Neural progenitor cell (in vitro differentiated cells): ENCODE measurements around the gene PIK3R6. TPM values are rescaled to one million over a fixed set of nuclear protein-coding genes. Genes with fewer than 3 reads are reported as not detected.

Experiments
- DNase-seq: peaks from one replicate; pipeline ENCODE4 v3.0.0-alpha.2; 2016; ENCODE audit warnings: low spot score
- H2AFZ ChIP-seq: fragments of 200-600 bp; sonication (generic); replicated peaks from 2 replicates; pipeline ENCODE4 v1.6.1; 2016; ENCODE audit warnings: antibody characterized with exemption
- H3F3A ChIP-seq: fragments of 200-600 bp; sonication (generic); 2 replicates; pipeline ENCODE4 v1.6.1; 2016; ENCODE audit warnings: antibody characterized with exemption, low read depth
- H3K27ac ChIP-seq: fragments of 200-600 bp; sonication (generic); 2 replicates; pipeline ENCODE4 v1.5.1; 2016; ENCODE audit warnings: mild to moderate bottlenecking
- H3K27me3 ChIP-seq: fragments of 200-600 bp; sonication (generic); 2 replicates; pipeline ENCODE4 v1.6.1; 2016; ENCODE audit warnings: mild to moderate bottlenecking, moderate library complexity
- H3K36me3 ChIP-seq: fragments of 200-600 bp; sonication (generic); 2 replicates; pipeline ENCODE4 v1.5.1; 2016
- H3K4me1 ChIP-seq: fragments of 200-600 bp; sonication (generic); 2 replicates; pipeline ENCODE4 v1.6.1; 2016; ENCODE audit warnings: mixed run types
- H3K4me2 ChIP-seq: fragments of 200-600 bp; sonication (generic); 2 replicates; pipeline ENCODE4 v1.6.1; 2016
- H3K4me3 ChIP-seq: fragments of 200-600 bp; sonication (generic); 2 replicates; pipeline ENCODE4 v1.5.1; 2016
- H3K79me2 ChIP-seq: fragments of 200-600 bp; sonication (generic); 2 replicates; pipeline ENCODE4 v1.6.1; 2016; ENCODE audit warnings: low read depth
- H3K9ac ChIP-seq: fragments of 200-600 bp; sonication (generic); 2 replicates; pipeline ENCODE4 v1.6.1; 2016
- H3K9me3 ChIP-seq: fragments of 200-600 bp; sonication (generic); 2 replicates; pipeline ENCODE4 v1.5.1; 2016; ENCODE audit warnings: low read depth
- H4K20me1 ChIP-seq: fragments of 200-600 bp; sonication (generic); 2 replicates; pipeline ENCODE4 v1.6.1; 2016; ENCODE audit warnings: low read depth
- H3K27ac Mint-ChIP-seq: 3 replicates; pipeline ENCODE4 v1.8.0; 2021; ENCODE audit warnings: mixed read lengths
- H3K27me3 Mint-ChIP-seq: 2 replicates; pipeline ENCODE4 v1.8.0; 2022; ENCODE audit warnings: low read depth, mild to moderate bottlenecking, inconsistent platforms, moderate library complexity, mixed read lengths; ENCODE audit not compliant: insufficient read depth
- H3K36me3 Mint-ChIP-seq: 3 replicates; pipeline ENCODE4 v1.8.0; 2021; ENCODE audit warnings: mixed read lengths
- H3K4me1 Mint-ChIP-seq: 3 replicates; pipeline ENCODE4 v1.8.0; 2021; ENCODE audit warnings: mixed read lengths
- H3K4me3 Mint-ChIP-seq: 3 replicates; pipeline ENCODE4 v1.8.0; 2021; ENCODE audit warnings: mild to moderate bottlenecking, moderate library complexity, mixed read lengths
- H3K9me3 Mint-ChIP-seq: 3 replicates; pipeline ENCODE4 v1.8.0; 2020; ENCODE audit warnings: mixed read lengths
- CTCF ChIP-seq: fragments of 200-600 bp; sonication (generic); IDR thresholded peaks from 2 replicates; pipeline ENCODE4 v1.5.1; 2017; ENCODE audit warnings: antibody characterized with exemption, mild to moderate bottlenecking
- EZH2 ChIP-seq: fragments of 200-600 bp; sonication (generic); IDR thresholded peaks from 2 replicates; pipeline ENCODE4 v1.6.1; 2017; ENCODE audit warnings: antibody characterized with exemption, mild to moderate bottlenecking, moderate library complexity
- EZH2phosphoT487 ChIP-seq: fragments of 200-600 bp; sonication (generic); IDR thresholded peaks from 2 replicates; pipeline ENCODE4 v1.6.1; 2017; ENCODE audit warnings: antibody characterized with exemption
- total RNA-seq: library from RNA; depleted of rRNA; stranded (reverse); fragments of >200 nt; gene quantifications from 2 replicates; pipeline ENCODE4 v1.2.3, GENCODE V29; 2015; ENCODE audit warnings: low replicate concordance

Gene PIK3R6
- total RNA-seq, 1 donor from 2014 or later = not detected

GRCh38 chr17:8803531-8804420 lies 63.7 kb downstream of the PIK3R6 start:
- Histone ChIP-seq H3K36me3 (no peaks in the 10 kb centered on the region), H3K4me1 (peaks cover 3% of the 10 kb centered on the region), H4K20me1 (no peaks in the 10 kb centered on the region), H3K9me3 (no peaks in the 10 kb centered on the region), H3K4me2 (no peak overlapping the region), H3K9ac (no peak overlapping the region), H3K79me2 (no peaks in the 10 kb centered on the region), H3K27me3 (peaks cover 14% of the 10 kb centered on the region), H3K4me3 (no peak overlapping the region), H2AFZ (no peak overlapping the region), H3F3A (no peaks in the 10 kb centered on the region), H3K27ac (no peak overlapping the region)
- H3K27ac Mint-ChIP-seq = no peak overlapping the region
- no peak for TF ChIP-seq EZH2
- TF ChIP-seq EZH2phosphoT487 = no peak
- peak; percentile 8 for TF ChIP-seq CTCF
- DNase-seq = no peak
- no peaks in the 10 kb centered on the region for H3K36me3 Mint-ChIP-seq
- peaks cover 4% of the 10 kb centered on the region for H3K4me1 Mint-ChIP-seq
- no peak overlapping the region for H3K4me3 Mint-ChIP-seq
- peaks cover 4% of the 10 kb centered on the region for H3K9me3 Mint-ChIP-seq
- peaks cover 30% of the 10 kb centered on the region for H3K27me3 Mint-ChIP-seq

GRCh38 chr17:8801135-8801840 lies 66.2 kb downstream of the PIK3R6 start:
- Mint-ChIP-seq H3K36me3 (no peaks in the 10 kb centered on the region), H3K4me1 (peaks cover 4% of the 10 kb centered on the region), H3K9me3 (no peaks in the 10 kb centered on the region), H3K4me3 (no peak overlapping the region), H3K27me3 (peaks cover 38% of the 10 kb centered on the region), H3K27ac (no peak overlapping the region)
- no peak for DNase-seq
- Histone ChIP-seq H3K9me3 (no peaks in the 10 kb centered on the region), H3K27me3 (peaks cover 35% of the 10 kb centered on the region), H3K9ac (no peak overlapping the region), H3K36me3 (no peaks in the 10 kb centered on the region), H3K4me2 (no peak overlapping the region), H3K4me1 (peaks cover 3% of the 10 kb centered on the region), H3K27ac (no peak overlapping the region), H3K4me3 (no peak overlapping the region), H4K20me1 (no peaks in the 10 kb centered on the region), H2AFZ (no peak overlapping the region), H3K79me2 (no peaks in the 10 kb centered on the region), H3F3A (peaks cover 4% of the 10 kb centered on the region)
- TF ChIP-seq CTCF (no peak), EZH2 (no peak), EZH2phosphoT487 (no peak)

DNA sequence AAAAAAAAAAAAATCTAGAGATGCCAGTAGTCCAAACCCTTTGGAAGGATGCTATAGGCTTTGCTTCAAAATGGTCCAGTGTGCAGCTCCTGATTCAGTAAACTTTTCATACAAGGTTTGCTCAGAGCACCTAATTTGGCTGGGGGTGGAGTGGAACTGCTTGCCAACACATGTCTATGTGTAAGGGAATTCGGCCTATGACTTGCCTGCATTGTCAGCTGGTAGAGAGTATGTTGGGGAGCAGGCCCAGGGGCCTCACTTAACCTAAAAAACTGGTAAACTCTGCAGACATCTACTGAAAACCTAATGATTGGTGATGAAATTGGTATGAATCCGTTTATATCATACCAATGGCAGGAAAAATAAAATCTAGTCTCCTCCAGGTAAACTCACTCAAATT lies 66.8 kb downstream of the PIK3R6 start:
- DNase-seq = no peak
- H3K4me2 ChIP-seq = no peak overlapping the region
- no peak overlapping the region for H3K9ac ChIP-seq
- no peak overlapping the region for H3K4me3 ChIP-seq
- H3K27me3 ChIP-seq = peaks cover 35% of the 10 kb centered on the region
- H3K4me3 Mint-ChIP-seq = no peak overlapping the region
- no peak overlapping the region for H3K27ac ChIP-seq
- no peaks in the 10 kb centered on the region for H3K9me3 ChIP-seq
- peaks cover 38% of the 10 kb centered on the region for H3K27me3 Mint-ChIP-seq
- no peaks in the 10 kb centered on the region for H3K36me3 Mint-ChIP-seq
- peaks cover 3% of the 10 kb centered on the region for H3K4me1 ChIP-seq
- H3K36me3 ChIP-seq = no peaks in the 10 kb centered on the region
- no peaks in the 10 kb centered on the region for H4K20me1 ChIP-seq
- H3F3A ChIP-seq = peaks cover 4% of the 10 kb centered on the region
- H3K79me2 ChIP-seq = no peaks in the 10 kb centered on the region
- H3K27ac Mint-ChIP-seq = no peak overlapping the region
- H3K9me3 Mint-ChIP-seq = no peaks in the 10 kb centered on the region
- TF ChIP-seq EZH2 = no peak
- no peak for TF ChIP-seq CTCF
- no peak for TF ChIP-seq EZH2phosphoT487
- peaks cover 4% of the 10 kb centered on the region for H3K4me1 Mint-ChIP-seq
- no peak overlapping the region for H2AFZ ChIP-seq
